Spinal cord (tissue), 10 donors: Measurements from ENCODE around the gene ETFB. TPM values are rescaled to one million over a fixed set of nuclear protein-coding genes. Genes with fewer than 3 reads are reported as not detected.
A peak's percentile ranks its signal among the peaks of the same experiment; 100 is the strongest.
"Not testable (repeated sequence)": the region's sequence is repeated elsewhere in the genome, so short reads cannot be mapped to it uniquely, and the experiment has no call there.

Source experiments
- DNase-seq, 6 donors: peaks; one replicate each; pipeline versions ENCODE4 v3.0.0 to v3.0.0-alpha.2; 2013 to 2015; ENCODE audit warnings: low spot score in 6 of 6, low read depth in 4 of 6
- H3K27ac ChIP-seq: one replicate; pipeline ENCODE4 v1.5.1; 2013; ENCODE audit warnings: low read depth, low read length, control low read depth
- H3K27me3 ChIP-seq: one replicate; pipeline ENCODE4 v1.6.1; 2013; ENCODE audit warnings: low read length; ENCODE audit not compliant: control insufficient read depth, insufficient read depth
- H3K36me3 ChIP-seq: one replicate; pipeline ENCODE4 v1.6.1; 2013; ENCODE audit warnings: low read length; ENCODE audit not compliant: control insufficient read depth, insufficient read depth
- H3K4me1 ChIP-seq: one replicate; pipeline ENCODE4 v1.6.1; 2013; ENCODE audit warnings: low read length; ENCODE audit not compliant: control insufficient read depth, insufficient read depth
- H3K4me3 ChIP-seq: one replicate; pipeline ENCODE4 v1.5.1; 2013; ENCODE audit warnings: low read depth, low read length, control low read depth
- H3K9me3 ChIP-seq: one replicate; pipeline ENCODE4 v1.6.1; 2013; ENCODE audit warnings: low read length; ENCODE audit not compliant: control insufficient read depth, insufficient read depth
- WGBS: methylation state at CpG from one replicate; pipeline ENCODE4 v1.1.5; 2013; ENCODE audit warnings: missing lambda C conversion rate; ENCODE audit not compliant: insufficient coverage; 5-methylcytosine and 5-hydroxymethylcytosine counted together
- long read RNA-seq, 4 donors: transcript quantifications; one replicate each; lab custom pipeline, GENCODE V29; 2026
- polyA plus RNA-seq, 2 donors: library from polyadenylated mRNA; unstranded; fragments of 120-200 nt; gene quantifications; one replicate each; pipeline ENCODE4 v1.2.1, GENCODE V29; 2013; ENCODE audit not compliant: insufficient read length in 2 of 2
- total RNA-seq, 2 donors: library from RNA; depleted of rRNA in 1 of 2; stranded (reverse); fragments of 120-200 nt in 1 of 2; fragments of >200 nt in 1 of 2; gene quantifications; one replicate each; pipeline versions ENCODE4 v1.2.3 to v1.2.4, GENCODE V29; 2013 to 2014
- donor health status: healthy.

The ETFB gene
- total RNA-seq (100 to 1,000 TPM in 1 of 2 donors, 10 to 100 TPM in 1; 40.2 to 196 TPM), polyA plus RNA-seq (100 to 1,000 TPM in 1 of 2 donors, 10 to 100 TPM in 1; 87.4 to 107 TPM)
- long read RNA-seq, donor 1, transcript ETFB-202 (5 exons, 3,551 nt) = minor isoform, 35 of 172 reads
- long read RNA-seq, donor 1, transcript ETFB-201 (6 exons, 900 nt) = major isoform, 73 of 172 reads
- long read RNA-seq, donor 1, partial matches to known transcripts = 63 of 172 reads
- long read RNA-seq, donor 1, other reads (novel, unspliced or antisense) = 0 of 172 reads
- long read RNA-seq, donor 2, transcript ETFB-201 (6 exons, 900 nt) = major isoform, 22 of 32 reads
- long read RNA-seq, donor 2, transcript ETFB-202 (5 exons, 3,551 nt) = minor isoform, 9 of 32 reads
- long read RNA-seq, donor 2, partial matches to known transcripts = 0 of 32 reads
- long read RNA-seq, donor 2, other reads (novel, unspliced or antisense) = 0 of 32 reads
- long read RNA-seq, donor 3, transcript ETFB-201 (6 exons, 900 nt) = major isoform, 27 of 59 reads
- long read RNA-seq, donor 3, transcript ETFB-202 (5 exons, 3,551 nt) = minor isoform, 14 of 59 reads
- long read RNA-seq, donor 3, partial matches to known transcripts = 18 of 59 reads
- long read RNA-seq, donor 3, other reads (novel, unspliced or antisense) = 0 of 59 reads
- long read RNA-seq, donor 4, transcript ETFB-201 (6 exons, 900 nt) = major isoform, 60 of 119 reads
- long read RNA-seq, donor 4, partial matches to known transcripts = 56 of 119 reads
- long read RNA-seq, donor 4, other reads (novel, unspliced or antisense) = 0 of 119 reads

DNA sequence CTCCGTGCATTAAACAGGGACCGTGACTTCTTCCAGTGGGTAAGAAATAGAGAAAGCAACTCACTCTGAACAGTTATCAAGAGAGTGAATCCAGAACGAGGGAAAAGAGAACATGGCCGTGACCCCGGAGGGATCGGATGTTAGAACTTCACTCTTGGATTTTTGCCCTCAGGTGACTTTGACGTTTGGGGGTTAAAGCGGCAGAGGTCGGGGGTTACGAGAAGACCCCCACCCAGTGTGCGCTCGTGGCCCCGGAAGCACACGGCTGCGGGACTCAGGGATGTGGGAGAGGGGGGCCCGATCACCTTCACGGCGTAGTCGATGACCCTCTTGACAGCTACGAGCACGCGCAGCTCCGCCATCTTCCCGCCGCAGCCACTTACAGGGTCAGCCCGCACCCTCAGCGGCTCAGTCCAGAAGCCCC is at the start of gene ETFB:
ETFB (minus strand) TSS at position 424 of the 424 bp plus-strand sequence; CDS start at position 362, 62 bp downstream.
- H3K4me1 ChIP-seq = peaks cover 38% of the 10 kb centered on the region
- peak within 1 kb of the TSS; percentile 97 for H3K27ac ChIP-seq
- no peaks in the 10 kb centered on the region for H3K27me3 ChIP-seq
- no peaks in the 10 kb centered on the region for H3K9me3 ChIP-seq
- peak in 2 of 6 donors; percentile 24 to 26 for DNase-seq
- no peaks in the 10 kb centered on the region for H3K36me3 ChIP-seq
- WGBS = 0% methylated on average over 16 of the region's 27 CpGs
- H3K4me3 ChIP-seq = peak within 1 kb of the TSS; percentile 92

DNA sequence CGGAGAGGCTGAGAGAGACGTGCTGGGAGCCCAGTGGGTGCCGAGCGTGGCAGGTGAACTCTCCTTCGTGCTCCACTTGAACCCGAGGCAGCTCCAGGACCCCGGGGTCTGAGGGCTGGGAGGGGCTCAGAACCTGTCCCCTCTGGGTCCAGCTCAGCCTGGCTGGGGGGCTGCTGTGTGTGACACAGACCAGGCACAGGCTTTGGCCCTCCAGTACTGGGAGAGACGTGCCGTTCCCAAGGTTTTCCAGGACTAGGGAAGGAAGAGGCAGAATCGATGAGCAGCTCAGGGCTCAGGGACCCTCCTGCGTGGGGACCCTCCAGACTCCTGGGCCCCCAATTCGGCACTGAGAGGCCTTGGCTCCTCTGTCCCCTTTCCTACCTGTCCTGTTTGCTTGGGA is 49.0 kb upstream of the ETFB start:
- no peaks in the 10 kb centered on the region for H3K36me3 ChIP-seq
- no peak overlapping the region for H3K27ac ChIP-seq
- no peaks in the 10 kb centered on the region for H3K9me3 ChIP-seq
- no peaks in the 10 kb centered on the region for H3K27me3 ChIP-seq
- no peaks in the 10 kb centered on the region for H3K4me1 ChIP-seq
- H3K4me3 ChIP-seq = no peak overlapping the region
- 87% methylated on average over 8 of the region's 12 CpGs for WGBS
- DNase-seq = no peak

DNA sequence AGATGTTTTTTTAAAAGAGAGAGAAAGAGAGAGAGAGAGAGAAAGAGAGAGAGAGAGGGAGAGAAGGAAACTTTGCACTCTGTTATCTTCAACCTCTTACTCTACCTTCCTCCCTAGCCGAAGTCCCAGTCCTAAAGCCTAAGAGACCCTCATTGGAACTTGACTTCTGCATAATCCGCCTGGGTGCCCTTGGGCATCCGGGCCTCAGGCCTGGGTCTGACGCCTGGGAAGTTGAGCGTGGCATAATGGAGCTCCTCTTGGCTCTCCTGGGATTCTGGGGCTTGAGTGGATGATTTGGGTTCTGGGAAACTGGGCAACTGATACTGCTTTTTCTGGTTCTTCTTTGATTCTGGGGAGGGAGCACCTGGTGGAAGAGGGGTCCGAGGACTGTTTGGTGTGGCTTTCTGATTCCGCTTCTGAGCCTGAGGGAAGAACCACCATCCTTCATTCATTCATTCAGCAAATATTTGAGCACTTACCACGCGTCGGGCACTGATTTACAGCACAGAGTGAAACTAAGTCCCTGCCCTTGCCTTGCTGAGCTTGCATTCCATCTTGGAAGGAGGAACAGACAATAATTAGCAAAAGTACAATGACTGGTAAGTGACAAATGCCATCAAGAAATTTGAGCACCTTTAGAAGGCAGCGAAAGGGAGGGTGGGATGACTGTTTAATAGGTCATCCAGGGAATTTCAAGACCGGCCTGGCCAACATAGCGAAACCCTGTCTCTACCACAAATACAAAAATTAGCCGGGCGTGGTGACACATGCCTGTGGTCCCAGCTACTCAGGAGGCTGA is 45.0 kb upstream of the ETFB start:
- H3K9me3 ChIP-seq = no peaks in the 10 kb centered on the region
- 93% methylated on average over 6 of the region's 15 CpGs for WGBS
- H3K27ac ChIP-seq = no peak overlapping the region
- H3K27me3 ChIP-seq = no peaks in the 10 kb centered on the region
- H3K4me3 ChIP-seq = no peak overlapping the region
- no peaks in the 10 kb centered on the region for H3K36me3 ChIP-seq
- H3K4me1 ChIP-seq = no peaks in the 10 kb centered on the region
- no peak for DNase-seq

DNA sequence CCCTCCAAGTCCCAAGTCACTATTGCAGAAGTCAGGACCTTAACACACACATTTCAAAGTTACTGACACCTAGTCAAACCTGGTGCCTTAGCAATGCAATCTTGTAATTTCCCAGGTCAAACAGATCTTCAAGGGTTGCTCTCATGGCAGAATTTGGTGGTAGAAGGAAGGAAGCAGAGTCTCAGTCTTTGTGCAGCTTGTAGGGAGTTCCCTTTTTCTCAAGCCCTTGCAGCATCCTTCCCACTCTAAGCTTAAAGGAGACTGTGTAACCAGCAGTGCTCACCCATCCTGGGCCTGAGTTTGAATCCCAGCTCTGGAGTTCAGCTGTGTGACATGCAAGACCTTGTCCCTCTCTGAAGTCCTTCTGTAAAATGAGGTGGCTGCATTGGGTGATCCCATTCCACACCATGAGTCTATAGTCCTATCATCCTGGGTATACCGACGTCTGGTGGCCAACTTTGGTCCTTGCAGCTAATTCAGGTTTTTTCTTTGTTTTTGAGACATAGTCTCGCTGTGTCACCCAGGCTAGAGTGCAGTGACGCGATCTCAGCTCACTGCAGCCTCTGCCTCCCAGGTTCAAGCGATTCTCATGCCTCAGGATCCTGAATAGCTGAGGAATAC is 41.4 kb upstream of the ETFB start:
- DNase-seq = no peak
- H3K4me1 ChIP-seq = no peaks in the 10 kb centered on the region
- no peaks in the 10 kb centered on the region for H3K27me3 ChIP-seq
- no peaks in the 10 kb centered on the region for H3K9me3 ChIP-seq
- H3K27ac ChIP-seq = no peak overlapping the region
- WGBS = 48% methylated on average over 6 of the region's 6 CpGs
- H3K4me3 ChIP-seq = no peak overlapping the region
- no peaks in the 10 kb centered on the region for H3K36me3 ChIP-seq

DNA sequence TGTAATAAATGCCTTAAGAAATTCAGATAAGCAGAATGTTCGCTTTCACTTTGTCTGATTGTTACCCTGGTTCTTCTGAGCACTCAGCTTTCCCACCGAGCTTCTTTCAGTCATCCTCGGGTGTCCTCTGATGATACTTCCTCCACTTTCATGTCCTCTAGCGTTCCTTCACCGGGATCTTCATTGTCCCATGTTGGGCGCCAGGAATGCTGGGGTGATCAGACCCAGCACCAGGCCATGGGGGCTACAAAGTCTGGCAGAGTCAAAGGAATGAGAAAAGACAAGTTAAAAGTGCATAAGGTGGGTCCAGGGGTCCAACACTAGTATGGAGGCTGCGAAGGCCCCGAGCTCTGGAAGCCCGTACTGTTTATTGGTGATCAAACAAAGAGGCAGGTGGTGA is 35.9 kb upstream of the ETFB start:
- no peaks in the 10 kb centered on the region for H3K4me1 ChIP-seq
- peaks cover 4% of the 10 kb centered on the region for H3K9me3 ChIP-seq
- H3K27ac ChIP-seq = no peak overlapping the region
- no peaks in the 10 kb centered on the region for H3K36me3 ChIP-seq
- H3K27me3 ChIP-seq = no peaks in the 10 kb centered on the region
- H3K4me3 ChIP-seq = no peak overlapping the region
- WGBS = 99% methylated on average over 8 of the region's 9 CpGs
- no peak for DNase-seq

DNA sequence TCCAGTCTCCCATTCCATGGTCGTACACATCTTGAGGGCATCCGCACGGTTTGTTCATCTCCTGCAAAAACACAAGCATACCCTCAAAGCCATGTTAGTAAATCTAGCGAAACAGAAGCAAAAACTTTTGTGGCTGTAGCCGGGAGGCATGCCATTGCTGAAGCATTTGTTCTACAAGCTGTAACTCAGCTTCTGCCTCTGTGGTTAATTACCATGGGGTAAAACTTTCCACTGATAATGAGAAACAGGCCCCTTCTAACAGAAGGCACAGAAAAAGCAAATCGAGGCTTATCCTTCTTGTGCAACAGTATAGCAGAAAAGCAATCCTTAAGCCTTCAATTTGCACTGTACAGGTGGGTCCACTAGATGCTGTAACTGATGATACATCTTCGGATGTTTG is 33.7 kb upstream of the ETFB start:
- not testable (repeated sequence) for H3K27me3 ChIP-seq, H3K4me3 ChIP-seq, H3K9me3 ChIP-seq, H3K36me3 ChIP-seq, H3K4me1 ChIP-seq, H3K27ac ChIP-seq
- WGBS = 97% methylated on average over 7 of the region's 7 CpGs
- peak in 1 of 6 donors; percentile 42 for DNase-seq

DNA sequence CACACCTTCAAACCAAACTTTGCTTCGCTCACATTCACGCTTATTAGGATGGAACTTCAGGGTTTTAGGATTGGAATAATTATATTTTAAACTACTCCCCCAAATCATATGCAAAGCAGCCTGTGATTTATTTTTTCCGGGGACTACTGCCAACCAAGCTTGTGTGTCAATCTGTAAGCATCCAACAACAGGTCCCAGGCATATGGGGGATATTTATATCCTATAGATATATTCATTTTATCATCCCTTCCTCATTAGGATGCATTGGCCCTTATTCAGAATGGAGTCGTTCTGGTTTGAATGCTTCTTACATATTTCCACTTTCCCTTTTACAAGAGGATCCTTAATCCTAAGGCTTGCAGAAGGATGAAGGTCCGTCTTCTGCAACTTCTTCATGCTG is 33.0 kb upstream of the ETFB start:
- Histone ChIP-seq H3K4me3 (no peak overlapping the region), H3K27ac (no peak overlapping the region), H3K4me1 (peaks cover 9% of the 10 kb centered on the region), H3K9me3 (peaks cover 4% of the 10 kb centered on the region), H3K36me3 (no peaks in the 10 kb centered on the region), H3K27me3 (no peaks in the 10 kb centered on the region)
- DNase-seq = peak in 1 of 6 donors; percentile 80
- WGBS = no CpG with 5 or more reads among the region's 5 CpGs

DNA sequence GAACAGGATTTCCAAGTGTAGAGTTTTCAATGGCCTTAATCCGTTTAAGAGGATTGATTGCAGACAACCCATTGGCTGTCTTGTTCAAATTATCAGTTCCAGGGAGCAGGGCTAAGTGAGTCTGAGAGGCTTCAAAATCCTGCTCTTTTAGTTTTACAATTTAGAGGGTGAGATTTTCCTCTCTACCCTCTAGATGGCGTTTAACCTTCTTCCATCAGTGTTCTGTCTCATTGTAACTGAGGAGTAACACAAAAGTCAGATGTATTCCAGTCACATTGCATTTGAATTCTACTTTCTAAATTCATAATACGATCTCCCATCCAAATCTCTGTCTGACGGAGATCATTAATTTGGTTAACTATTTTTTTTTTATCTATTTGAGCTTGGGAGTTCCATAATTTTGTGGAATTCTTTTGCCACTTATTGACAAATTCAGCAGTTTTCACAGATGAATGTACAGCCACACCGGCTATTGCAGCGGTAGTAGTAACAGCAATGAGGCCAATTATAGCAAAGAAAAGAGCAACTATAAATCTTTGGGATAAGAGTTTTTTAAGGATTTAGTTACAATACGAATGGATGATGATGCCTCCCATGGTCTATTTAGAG is 32.0 kb upstream of the ETFB start:
- Histone ChIP-seq H3K36me3 (no peaks in the 10 kb centered on the region), H3K4me1 (peaks cover 15% of the 10 kb centered on the region), H3K9me3 (peaks cover 4% of the 10 kb centered on the region), H3K27ac (no peak overlapping the region), H3K27me3 (no peaks in the 10 kb centered on the region), H3K4me3 (no peak overlapping the region)
- WGBS = no CpG with 5 or more reads among the region's 7 CpGs
- DNase-seq = peak in 3 of 6 donors; percentile 12 to 77 (median 59)

DNA sequence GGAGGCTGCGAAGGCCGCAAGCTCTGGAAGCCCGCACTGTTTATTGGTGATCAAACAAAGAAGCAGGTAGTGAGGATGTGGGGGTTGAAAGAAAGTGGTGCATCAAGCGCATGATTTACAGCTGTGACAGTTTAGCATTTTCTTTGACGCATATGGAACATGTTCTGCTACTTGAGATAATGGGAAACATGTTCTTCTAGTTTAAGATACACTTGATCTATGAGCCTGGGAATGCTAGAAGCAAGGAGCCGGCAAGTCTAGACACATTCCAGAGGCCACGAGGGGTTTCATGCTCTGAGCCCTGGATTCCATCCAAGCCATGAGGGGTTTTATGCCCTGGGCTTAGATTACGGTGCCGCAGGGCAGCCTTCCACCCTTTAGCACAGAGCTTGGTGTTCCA is 31.3 kb upstream of the ETFB start:
- peaks cover 15% of the 10 kb centered on the region for H3K4me1 ChIP-seq
- H3K4me3 ChIP-seq, H3K9me3 ChIP-seq, DNase-seq, H3K27ac ChIP-seq, H3K27me3 ChIP-seq, H3K36me3 ChIP-seq: not testable (repeated sequence)
- WGBS = 74% methylated on average over 9 of the region's 9 CpGs
